Measurements from ENCODE around the gene VNN1.

VNN1 gene

GRCh38 chr6:132634796-132635195, 79.1 kb downstream of the VNN1 start:
- no peak for TF ChIP-seq POLR2A (IDR thresholded peaks at IDR 0.05; ENCODE audit: low read depth, low read length)
- no peak for DNase-seq (ENCODE audit: insufficient read length, low spot score)
- no peak for FAIRE-seq

GRCh38 chr6:132633362-132633761, 80.5 kb downstream of the VNN1 start:
- no peak for DNase-seq (ENCODE audit: insufficient read length, low spot score)
- FAIRE-seq, result no peak
- TF ChIP-seq POLR2A (IDR thresholded peaks at IDR 0.05; ENCODE audit: low read depth, low read length), result no peak
